ENCODE results near the gene HSD11B1L.
A peak's percentile ranks its signal among the peaks of the same experiment; 100 is the strongest.
"Not testable (repeated sequence)": the region's sequence is repeated elsewhere in the genome, so short reads cannot be mapped to it uniquely, and the experiment has no call there.

HSD11B1L gene

DNA sequence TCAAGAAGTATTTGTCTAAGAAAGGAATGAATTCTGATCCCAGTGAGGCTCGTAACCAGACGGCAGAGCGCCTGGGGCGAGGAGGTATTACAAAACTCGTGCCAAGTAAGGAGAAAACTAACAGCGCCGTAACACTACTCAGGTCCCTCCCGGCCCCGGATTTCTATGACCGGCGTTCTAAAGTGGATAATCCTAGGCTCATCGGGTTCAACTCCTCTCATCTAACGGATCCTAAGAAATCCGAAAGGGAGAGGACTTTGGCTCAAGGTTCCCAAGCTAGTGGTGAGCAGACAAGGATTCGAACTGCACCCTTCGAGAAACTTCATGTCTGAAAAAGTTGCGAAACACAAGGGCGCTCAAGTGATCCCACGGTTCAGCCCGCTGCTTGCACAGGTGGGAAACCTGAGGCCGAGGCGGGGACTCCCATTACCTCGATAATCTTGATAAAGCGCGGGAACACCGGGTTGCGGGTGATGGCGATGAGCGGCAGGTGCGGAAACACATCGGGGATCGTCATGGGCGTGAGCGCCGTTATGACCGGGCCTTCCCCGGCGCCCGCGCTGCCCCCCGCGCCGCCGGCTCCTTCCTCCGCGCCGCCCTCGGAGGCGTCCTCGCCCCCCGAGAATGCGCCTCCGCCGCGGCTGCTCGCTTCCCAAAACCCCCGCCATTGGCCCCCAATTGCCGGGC, 38.6 kb downstream of the HSD11B1L start:
- Mint-ChIP-seq H3K4me3 (peak overlapping the region; percentile 92 to 93), H3K27ac (peak overlapping the region; percentile 100), H3K27me3 (no peaks in the 10 kb centered on the region), H3K4me1 (peaks cover 39% of the 10 kb centered on the region), H3K9me3 (no peaks in the 10 kb centered on the region)
- peak; percentile 60 to 62 for DNase-seq
- peak; percentile 5 for ATAC-seq

DNA sequence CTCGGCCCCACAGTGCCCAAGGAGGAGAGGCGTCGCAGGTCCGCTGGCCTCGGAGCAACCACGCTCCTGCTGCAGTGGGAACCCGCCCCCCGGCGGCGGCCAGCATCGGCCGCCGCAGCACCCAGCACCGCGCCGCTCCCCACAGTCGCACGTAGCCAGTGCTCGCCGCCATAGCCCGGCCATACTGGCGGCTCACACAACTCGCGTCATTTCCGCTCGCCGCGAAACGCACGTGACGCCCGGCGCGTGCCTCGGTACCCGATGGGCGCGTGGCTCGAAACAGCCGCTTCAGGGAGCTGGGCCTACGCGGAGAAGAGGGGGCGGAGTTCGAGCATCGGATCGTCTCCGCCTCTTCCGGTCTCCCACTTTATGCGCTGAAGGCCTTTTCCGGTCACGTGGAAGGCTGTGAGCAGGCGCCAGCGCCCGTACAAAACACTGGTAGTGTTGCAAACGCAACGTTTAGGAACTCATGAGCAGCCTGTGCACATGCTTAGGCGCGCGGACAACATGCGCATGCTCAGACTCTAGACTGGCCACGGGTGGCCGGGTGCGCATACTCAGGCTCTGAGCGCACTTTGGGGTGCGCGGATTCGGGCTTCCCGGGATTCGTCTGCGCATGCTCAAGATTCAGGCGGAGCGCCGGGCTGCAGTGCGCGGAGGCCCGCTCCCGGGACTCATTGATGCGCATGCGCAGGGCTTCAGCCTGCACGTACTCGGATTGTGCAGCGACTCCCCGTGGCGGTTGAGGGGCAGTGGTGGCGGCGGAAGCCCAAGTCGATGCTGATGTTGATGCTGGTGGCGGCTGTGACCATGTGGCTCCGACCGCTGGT, 39.3 kb downstream of the HSD11B1L start, which contains the start of the genes CATSPERD and LONP1:
Gene CATSPERD, plus strand, starts transcription at position 677 of the 830 bp plus-strand sequence. Its CDS starts 101 bp downstream, at position 778.
Gene LONP1, minus strand, starts transcription at position 186 of the 830 bp plus-strand sequence. Its CDS starts 14 bp downstream, at position 172.
- no peaks in the 10 kb centered on the region for H3K9me3 Mint-ChIP-seq
- H3K27ac Mint-ChIP-seq, result peak within 1 kb of the TSS; percentile 100
- H3K4me3 Mint-ChIP-seq, result peak within 1 kb of the TSS; percentile 92 to 93
- ATAC-seq (peak; percentile 88), DNase-seq (peak; percentile 98 to 99)
- peaks cover 39% of the 10 kb centered on the region for H3K4me1 Mint-ChIP-seq
- H3K27me3 Mint-ChIP-seq, result peaks cover 7% of the 10 kb centered on the region

DNA sequence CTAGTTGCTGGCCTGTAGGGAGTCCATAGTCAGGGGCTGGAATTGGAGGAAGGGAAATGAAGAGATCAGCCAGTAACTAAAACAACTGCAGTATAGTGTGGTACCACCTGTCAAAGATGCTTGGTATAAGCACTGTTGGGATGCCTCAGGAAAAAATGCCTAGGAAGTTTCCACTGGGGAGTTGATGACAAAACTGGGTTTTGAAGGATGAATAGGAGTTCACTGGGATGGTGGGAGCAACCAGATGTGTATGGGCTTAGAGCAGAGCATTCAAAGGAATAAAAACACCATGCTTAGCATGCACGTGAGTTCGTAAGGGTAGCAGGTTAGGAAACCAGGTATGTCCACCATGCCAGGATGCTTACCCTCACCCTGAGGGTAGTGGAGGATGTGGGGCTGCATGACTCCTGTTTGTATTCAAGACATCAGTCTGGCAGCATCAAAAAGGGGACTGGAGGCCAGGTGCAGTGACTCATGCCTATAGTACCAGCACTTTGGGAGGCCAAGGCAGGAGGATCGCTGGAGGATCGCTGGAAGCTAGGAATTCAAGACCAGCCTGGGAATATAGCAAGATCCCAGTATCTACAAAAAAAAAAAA, 46.7 kb downstream of the HSD11B1L start:
- H3K27me3 Mint-ChIP-seq, result peaks cover 16% of the 10 kb centered on the region
- peak overlapping the region in 1 of 2 donors; percentile 78 for H3K27ac Mint-ChIP-seq
- no peak overlapping the region for H3K4me3 Mint-ChIP-seq
- H3K4me1 Mint-ChIP-seq, result no peaks in the 10 kb centered on the region
- DNase-seq (no peak), ATAC-seq (no peak)
- H3K9me3 Mint-ChIP-seq, result no peaks in the 10 kb centered on the region

DNA sequence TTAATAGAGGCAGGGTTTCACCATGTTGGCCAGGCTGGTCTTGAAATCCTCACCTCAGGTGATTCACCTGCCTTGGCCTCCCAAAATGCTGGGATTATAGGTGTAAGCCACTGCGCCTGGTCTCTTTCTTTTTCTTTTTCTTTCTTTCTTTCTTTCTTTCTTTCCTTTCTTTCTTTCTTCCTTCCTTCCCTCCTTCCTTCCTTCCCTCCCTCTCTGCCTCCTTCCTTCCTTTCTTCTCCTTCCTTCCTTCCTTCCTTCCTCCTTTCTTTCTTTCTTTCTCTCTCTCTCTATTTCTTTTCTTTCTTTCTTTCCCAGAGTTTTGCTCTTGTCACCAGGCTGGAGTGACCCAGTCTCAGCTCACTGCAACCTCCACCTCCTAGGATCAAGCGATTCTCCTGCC, 52.3 kb downstream of the HSD11B1L start:
- H3K9me3 Mint-ChIP-seq, H3K27ac Mint-ChIP-seq, DNase-seq, H3K4me3 Mint-ChIP-seq, H3K4me1 Mint-ChIP-seq, H3K27me3 Mint-ChIP-seq, ATAC-seq: not testable (repeated sequence)

Data from stimulated activated naive CD8-positive, alpha-beta T cell treated with anti-CD3 and anti-CD28 coated beads, Interleukin-15, amount 100 ng/mL, for 72 hours (primary cell).